ENCODE data around the gene NELL1.

GRCh38 chr11:20623252-20623651 is 46.1 kb upstream of the NELL1 start:
- TF ChIP-seq POLR2AphosphoS5 (IDR thresholded peaks at IDR 0.05; ENCODE audit: low read depth, low read length) (no peak), REST (IDR thresholded peaks at IDR 0.05; ENCODE audit: insufficient read depth in 1 of 2, low read depth in 2 of 2, low read length in 2 of 2) (no peak)
